HG03095 (cell line): ENCODE measurements around the gene SPX.

Experiments
- ATAC-seq: cut with Tn5 transposase; IDR thresholded peaks from one replicate; pipeline ENCODE4 v1.9.1; 2021; ENCODE audit warnings: moderate library complexity; ENCODE audit not compliant: unreplicated experiment

The SPX gene

DNA sequence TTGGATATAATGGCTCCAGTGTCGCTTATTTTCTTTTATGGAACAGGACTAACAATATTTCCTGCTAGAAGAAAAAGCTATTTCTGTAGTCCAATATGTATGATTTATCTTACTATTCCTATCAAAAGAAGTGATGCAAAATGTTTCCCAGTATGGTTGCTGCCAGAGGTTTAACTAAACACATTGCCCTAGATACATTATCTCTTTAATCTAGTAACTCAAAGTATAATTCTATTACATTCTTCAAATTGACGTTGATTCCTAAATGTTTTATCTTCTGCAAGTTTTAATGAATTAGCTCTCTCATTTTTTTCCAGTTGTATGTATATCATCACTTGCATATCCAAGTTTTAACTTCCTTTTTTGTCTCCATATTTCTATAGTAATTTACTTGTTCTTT, 50.3 kb downstream of the SPX start:
- no peak for ATAC-seq

DNA sequence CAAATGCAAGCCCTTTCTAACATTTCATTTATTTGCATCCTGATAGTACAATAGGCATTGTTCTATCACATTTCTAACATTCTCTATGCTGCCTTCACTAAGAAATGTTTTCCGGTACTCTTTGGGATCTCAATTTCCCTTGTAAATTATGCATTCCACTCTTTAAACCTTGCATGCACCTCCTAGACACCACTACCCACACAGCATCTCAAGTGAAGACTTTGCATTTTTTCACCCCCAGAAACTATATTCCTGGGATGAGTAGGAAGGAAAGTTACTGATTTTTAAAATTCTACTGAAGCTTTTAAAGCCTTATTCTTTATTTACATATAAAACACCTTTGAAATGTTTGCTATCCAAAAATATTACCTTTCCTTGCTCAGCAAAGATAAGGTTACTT, 51.4 kb downstream of the SPX start:
- ATAC-seq, result no peak

DNA sequence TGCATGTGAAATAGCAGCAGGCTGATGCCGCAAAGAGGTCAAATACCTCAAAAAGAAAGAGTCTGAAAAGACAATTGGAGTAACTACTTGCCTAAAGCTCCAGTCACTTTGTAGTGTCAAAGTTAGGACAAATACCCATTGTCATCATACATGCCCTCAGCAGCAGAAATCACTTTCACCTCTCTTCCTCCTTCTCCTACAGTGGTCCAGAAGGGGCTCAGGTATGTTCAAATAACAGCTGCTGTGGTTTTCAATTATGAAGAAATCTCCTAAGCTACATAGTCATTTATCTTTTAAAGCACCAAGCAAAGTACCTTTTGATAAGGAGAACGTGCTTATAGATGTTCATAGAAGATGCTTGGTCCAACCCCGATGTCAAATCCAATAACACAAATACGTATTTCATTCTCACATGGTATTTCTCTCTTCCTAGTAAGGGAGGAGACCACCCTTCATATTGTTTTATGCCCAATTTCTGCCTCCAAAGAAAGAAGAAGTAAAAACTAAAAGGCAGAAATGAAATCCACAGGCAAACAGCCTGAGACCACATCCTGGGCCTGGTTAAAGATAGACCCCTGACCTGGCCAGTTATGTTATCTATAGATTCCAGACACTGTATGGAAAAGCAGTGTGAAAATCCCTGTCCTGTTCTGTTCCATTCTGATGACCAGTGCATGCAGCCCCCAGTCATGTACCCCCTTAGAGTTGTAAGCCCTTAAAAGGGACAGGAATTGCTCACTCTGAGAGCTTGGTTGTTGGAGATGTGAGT, 54.8 kb downstream of the SPX start:
- ATAC-seq, result no peak
